ENCODE measurements around the gene FOXF1. TPM values are rescaled to one million over a fixed set of nuclear protein-coding genes. Genes with fewer than 3 reads are reported as not detected.

Gene FOXF1
- total and polyA plus RNA-seq, 9 of the 15 experiments (the other 6 are each of a cell fraction or from before 2014, with no cell fraction given) = 0.04 TPM; not detected in 8

GRCh38 chr16:86554917-86555703, 44.8 kb downstream of the FOXF1 start, which contains the start of gene MTHFSD (continued):
- TF ChIP-seq REST (IDR thresholded peaks at IDR 0.05; ENCODE audit: borderline replicate concordance) = no peak
- TF ChIP-seq REST (CRISPR knock-in tag; IDR thresholded peaks at IDR 0.05; ENCODE audit: low read depth) = 0 out of 2 replicates have a peak, but pooled peaks have one; percentile 21
- peak; percentile 99 for TF ChIP-seq MTA1 (IDR thresholded peaks at IDR 0.05; ENCODE audit: borderline replicate concordance)
- peak; percentile 67; the same call in 1 of the 2 replicates for TF ChIP-seq RB1 (IDR thresholded peaks at IDR 0.05; ENCODE audit: low read depth)
- no peak for TF ChIP-seq MYBL2 (IDR thresholded peaks at IDR 0.05; ENCODE audit: low read depth)
- no peak for TF ChIP-seq MYBL2 (CRISPR knock-in tag; IDR thresholded peaks at IDR 0.05; ENCODE audit: borderline replicate concordance)
- TF ChIP-seq ZNF146 (CRISPR knock-in tag; IDR thresholded peaks at IDR 0.05; ENCODE audit: unreplicated experiment) = no peak
- TF ChIP-seq, protein P1, sequence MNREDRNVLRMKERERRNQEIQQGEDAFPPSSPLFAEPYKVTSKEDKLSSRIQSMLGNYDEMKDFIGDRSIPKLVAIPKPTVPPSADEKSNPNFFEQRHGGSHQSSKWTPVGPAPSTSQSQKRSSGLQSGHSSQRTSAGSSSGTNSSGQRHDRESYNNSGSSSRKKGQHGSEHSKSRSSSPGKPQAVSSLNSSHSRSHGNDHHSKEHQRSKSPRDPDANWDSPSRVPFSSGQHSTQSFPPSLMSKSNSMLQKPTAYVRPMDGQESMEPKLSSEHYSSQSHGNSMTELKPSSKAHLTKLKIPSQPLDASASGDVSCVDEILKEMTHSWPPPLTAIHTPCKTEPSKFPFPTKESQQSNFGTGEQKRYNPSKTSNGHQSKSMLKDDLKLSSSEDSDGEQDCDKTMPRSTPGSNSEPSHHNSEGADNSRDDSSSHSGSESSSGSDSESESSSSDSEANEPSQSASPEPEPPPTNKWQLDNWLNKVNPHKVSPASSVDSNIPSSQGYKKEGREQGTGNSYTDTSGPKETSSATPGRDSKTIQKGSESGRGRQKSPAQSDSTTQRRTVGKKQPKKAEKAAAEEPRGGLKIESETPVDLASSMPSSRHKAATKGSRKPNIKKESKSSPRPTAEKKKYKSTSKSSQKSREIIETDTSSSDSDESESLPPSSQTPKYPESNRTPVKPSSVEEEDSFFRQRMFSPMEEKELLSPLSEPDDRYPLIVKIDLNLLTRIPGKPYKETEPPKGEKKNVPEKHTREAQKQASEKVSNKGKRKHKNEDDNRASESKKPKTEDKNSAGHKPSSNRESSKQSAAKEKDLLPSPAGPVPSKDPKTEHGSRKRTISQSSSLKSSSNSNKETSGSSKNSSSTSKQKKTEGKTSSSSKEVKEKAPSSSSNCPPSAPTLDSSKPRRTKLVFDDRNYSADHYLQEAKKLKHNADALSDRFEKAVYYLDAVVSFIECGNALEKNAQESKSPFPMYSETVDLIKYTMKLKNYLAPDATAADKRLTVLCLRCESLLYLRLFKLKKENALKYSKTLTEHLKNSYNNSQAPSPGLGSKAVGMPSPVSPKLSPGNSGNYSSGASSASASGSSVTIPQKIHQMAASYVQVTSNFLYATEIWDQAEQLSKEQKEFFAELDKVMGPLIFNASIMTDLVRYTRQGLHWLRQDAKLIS (CRISPR knock-in tag; IDR thresholded peaks at IDR 0.05) = no peak
- no peak for TF ChIP-seq POLR2H (tag; IDR thresholded peaks at IDR 0.05; ENCODE audit: low read depth)
- no peak for TF ChIP-seq ZHX1 (conservative IDR thresholded peaks at IDR 0.05; ENCODE audit: low read length)
- TF ChIP-seq FOXM1 (IDR thresholded peaks at IDR 0.05; ENCODE audit: low read depth) = no peak
- no peak for TF ChIP-seq FOXM1 (CRISPR knock-in tag; IDR thresholded peaks at IDR 0.05; ENCODE audit: low read depth)
- no peak for TF ChIP-seq ZNF586 (CRISPR knock-in tag; conservative IDR thresholded peaks at IDR 0.05)

Measured in K562 (cell line).